Esophagus muscularis mucosa (tissue), 4 donors: Measurements from ENCODE around the gene SERINC5. TPM values are rescaled to one million over a fixed set of nuclear protein-coding genes. Genes with fewer than 3 reads are reported as not detected.

Source experiments
- DNase-seq: peaks from one replicate; pipeline ENCODE4 v3.0.0-alpha.2; 2017; ENCODE audit errors: extremely low spot score
- H3K27ac ChIP-seq, 4 donors: fragments of 200-600 bp; sonication (generic); replicated peaks in 1 of 4; 1 replicate in 3 of 4; 2 replicates in 1 of 4; pipeline ENCODE4 v1.5.1; 2016 to 2019; ENCODE audit warnings: mild to moderate bottlenecking in 1 of 4
- H3K27me3 ChIP-seq, 4 donors: fragments of 200-600 bp; sonication (generic); one replicate each; pipeline versions ENCODE4 v1.5.1 to v1.6.0; 2016 to 2019
- H3K36me3 ChIP-seq, 4 donors: fragments of 200-600 bp; sonication (generic); one replicate each; pipeline ENCODE4 v1.5.1; 2016 to 2019
- H3K4me1 ChIP-seq, 4 donors: fragments of 200-600 bp; sonication (generic); one replicate each; pipeline ENCODE4 v1.5.1; 2016 to 2019
- H3K4me3 ChIP-seq, 4 donors: fragments of 200-600 bp; sonication (generic); 1 replicate in 2 of 4; 2 replicates in 2 of 4; pipeline ENCODE4 v1.5.1; 2016 to 2019; ENCODE audit warnings: mild to moderate bottlenecking in 4 of 4, moderate library complexity in 1 of 4
- H3K9me3 ChIP-seq, 4 donors: fragments of 200-600 bp; sonication (generic); 1 replicate in 3 of 4; 2 replicates in 1 of 4; pipeline ENCODE4 v1.5.1; 2016 to 2019
- CTCF ChIP-seq, 3 experiments: fragments of 200-600 bp in 2 of 3; fragments of 450-650 bp in 1 of 3; sonication (generic) in 2 of 3; IDR thresholded peaks; one replicate each; pipeline ENCODE4 v1.5.1; 2017 to 2019; ENCODE audit warnings: antibody characterized with exemption in 3 of 3, mild to moderate bottlenecking in 2 of 3, moderate library complexity in 1 of 3
- EP300 ChIP-seq: sonication (generic); formaldehyde crosslinking; IDR thresholded peaks from one replicate; pipeline ENCODE4 v1.6.1; 2017; ENCODE audit warnings: antibody characterized with exemption
- POLR2A ChIP-seq: fragments of 450-650 bp; IDR thresholded peaks from one replicate; pipeline ENCODE4 v1.6.1; 2017; ENCODE audit warnings: antibody characterized with exemption, moderate library complexity, mild to moderate bottlenecking, low read depth
- POLR2AphosphoS5 ChIP-seq, 2 donors: sonication (generic); formaldehyde crosslinking; IDR thresholded peaks; one replicate each; pipeline ENCODE4 v1.6.1; 2017; ENCODE audit warnings: antibody characterized with exemption in 2 of 2
- WGBS: methylation state at CpG from one replicate; pipeline ENCODE4 v1.1.5; 2018; 5-methylcytosine and 5-hydroxymethylcytosine counted together
- intact Hi-C: fragments of 100-400 bp; cut with DNase I; formaldehyde crosslinking; loops from one replicate; pipeline ENCODE4 v1.15.1; 2023
- total RNA-seq, 4 donors: library from RNA; depleted of rRNA; stranded (reverse); fragments of >200 nt; gene quantifications; one replicate each; pipeline versions ENCODE4 v1.1.0 to v1.2.1, GENCODE V29; 2016

The SERINC5 gene
- total RNA-seq, 4 donors from 2014 or later, result 5.8 to 9.1 (median 8.3) TPM

- no peaks in the 10 kb centered on the region for H3K27me3 ChIP-seq
- H3K9me3 ChIP-seq, result no peaks in the 10 kb centered on the region
- intact Hi-C loops, result no loop called here
- peaks cover 0 to 41% (median 15%) of the 10 kb centered on the region in 4 donors for H3K36me3 ChIP-seq
- WGBS, result 66% methylated on average over 3 of the region's 3 CpGs
- no peak overlapping the region for H3K27ac ChIP-seq
- H3K4me1 ChIP-seq, result no peaks in the 10 kb centered on the region
- DNase-seq, result no peak
- H3K4me3 ChIP-seq, result no peak overlapping the region
- TF ChIP-seq POLR2AphosphoS5 (IDR thresholded peaks at IDR 0.05) (no peak), EP300 (no peak), CTCF (IDR thresholded peaks at IDR 0.05) (no peak), POLR2A (no peak)
These were observed 90.4 kb downstream of the SERINC5 start for GRCh38 chr5:80165452-80165851.

- intact Hi-C loops, result no loop called here
- WGBS, result 97% methylated on average over 1 of the region's 1 CpG
These were observed 94.7 kb downstream of the SERINC5 start for GRCh38 chr5:80161165-80161564.

GRCh38 chr5:80160242-80160641, 95.6 kb downstream of the SERINC5 start:
- H3K27me3 ChIP-seq, result no peaks in the 10 kb centered on the region
- H3K36me3 ChIP-seq, result peaks cover 0 to 49% (median 5%) of the 10 kb centered on the region in 4 donors
- H3K27ac ChIP-seq, result no peak overlapping the region
- H3K9me3 ChIP-seq, result no peaks in the 10 kb centered on the region
- H3K4me3 ChIP-seq, result no peak overlapping the region
- no peak for DNase-seq
- TF ChIP-seq POLR2A, result no peak
- TF ChIP-seq EP300, result no peak
- no peak for TF ChIP-seq POLR2AphosphoS5 (IDR thresholded peaks at IDR 0.05)
- TF ChIP-seq CTCF (IDR thresholded peaks at IDR 0.05), result no peak
- intact Hi-C loops, result no loop called here
- H3K4me1 ChIP-seq, result no peaks in the 10 kb centered on the region
- 97% methylated on average over 3 of the region's 3 CpGs for WGBS

More at GRCh38 chr5:80161165-80161564, 94.7 kb downstream of the SERINC5 start:
- H3K27me3 ChIP-seq, result no peaks in the 10 kb centered on the region
- no peaks in the 10 kb centered on the region for H3K4me1 ChIP-seq
- no peak for TF ChIP-seq POLR2AphosphoS5 (IDR thresholded peaks at IDR 0.05)
- no peak overlapping the region for H3K4me3 ChIP-seq
- H3K36me3 ChIP-seq, result peaks cover 0 to 54% (median 9%) of the 10 kb centered on the region in 4 donors
- DNase-seq, result no peak
- no peak overlapping the region for H3K27ac ChIP-seq
- H3K9me3 ChIP-seq, result no peaks in the 10 kb centered on the region

GRCh38 chr5:80159133-80159815, 96.6 kb downstream of the SERINC5 start:
- DNase-seq, result no peak
- TF ChIP-seq CTCF (IDR thresholded peaks at IDR 0.05), result no peak
- TF ChIP-seq POLR2A, result no peak
- no peak for TF ChIP-seq POLR2AphosphoS5 (IDR thresholded peaks at IDR 0.05)
- TF ChIP-seq EP300, result no peak
- Histone ChIP-seq H3K27ac (no peak overlapping the region), H3K4me1 (no peaks in the 10 kb centered on the region), H3K9me3 (no peaks in the 10 kb centered on the region), H3K36me3 (peaks cover 0 to 49% (median 5%) of the 10 kb centered on the region in 4 donors), H3K27me3 (no peaks in the 10 kb centered on the region), H3K4me3 (no peak overlapping the region)
- WGBS, result 98% methylated on average over 3 of the region's 3 CpGs
- intact Hi-C loops, result no loop called here

GRCh38 chr5:80156156-80156555, 99.7 kb downstream of the SERINC5 start:
- no peak for TF ChIP-seq POLR2AphosphoS5 (IDR thresholded peaks at IDR 0.05)
- no peak for TF ChIP-seq CTCF (IDR thresholded peaks at IDR 0.05)
- no peak for TF ChIP-seq EP300
- no peak for TF ChIP-seq POLR2A
- H3K27me3 ChIP-seq, result no peaks in the 10 kb centered on the region
- WGBS, result 60% methylated on average over 5 of the region's 5 CpGs
- H3K9me3 ChIP-seq, result no peaks in the 10 kb centered on the region
- intact Hi-C loops, result no loop called here
- no peaks in the 10 kb centered on the region for H3K4me1 ChIP-seq
- H3K36me3 ChIP-seq, result peaks cover 0 to 44% (median 5%) of the 10 kb centered on the region in 4 donors
- no peak overlapping the region for H3K4me3 ChIP-seq
- DNase-seq, result no peak
- no peak overlapping the region for H3K27ac ChIP-seq
